Skin epidermis (tissue), 12 donors: ENCODE measurements around the gene B3GALT2.

Source experiments
- H3K27ac ChIP-seq, 21 experiments: fragments of 200-600 bp; sonication (generic) in 11 of 21; one replicate each; pipeline ENCODE4 v1.5.0; 2020; ENCODE audit warnings: mild to moderate bottlenecking in 3 of 21, inconsistent platforms in 2 of 21, moderate library complexity in 2 of 21
- H3K4me3 ChIP-seq, 7 experiments: fragments of 200-600 bp; sonication (generic) in 2 of 7; one replicate each; pipeline ENCODE4 v1.5.0; 2020; ENCODE audit warnings: inconsistent platforms in 2 of 7, mild to moderate bottlenecking in 2 of 7, moderate library complexity in 1 of 7

The B3GALT2 gene

GRCh38 chr1:193184776-193185175 is 1.6 kb downstream of the B3GALT2 start:
- peak overlapping the region in 3 of 21 experiments; percentile 8 to 70 (median 20) for H3K27ac ChIP-seq
- H3K4me3 ChIP-seq = peak overlapping the region in 1 of 7 experiments; percentile 17

GRCh38 chr1:193183019-193183627 is 3.3 kb downstream of the B3GALT2 start:
- Histone ChIP-seq H3K27ac (peak overlapping the region in 1 of 21 experiments; percentile 8), H3K4me3 (no peak overlapping the region)

- no peak overlapping the region for H3K4me3 ChIP-seq
- no peak overlapping the region for H3K27ac ChIP-seq
Measured at GRCh38 chr1:193181985-193182384, 4.4 kb downstream of the B3GALT2 start.

GRCh38 chr1:193181536-193181935 is 4.9 kb downstream of the B3GALT2 start:
- no peak overlapping the region for H3K4me3 ChIP-seq
- no peak overlapping the region for H3K27ac ChIP-seq

- no peak overlapping the region for H3K4me3 ChIP-seq
Measured at GRCh38 chr1:193179094-193179493, 7.3 kb downstream of the B3GALT2 start.

DNA sequence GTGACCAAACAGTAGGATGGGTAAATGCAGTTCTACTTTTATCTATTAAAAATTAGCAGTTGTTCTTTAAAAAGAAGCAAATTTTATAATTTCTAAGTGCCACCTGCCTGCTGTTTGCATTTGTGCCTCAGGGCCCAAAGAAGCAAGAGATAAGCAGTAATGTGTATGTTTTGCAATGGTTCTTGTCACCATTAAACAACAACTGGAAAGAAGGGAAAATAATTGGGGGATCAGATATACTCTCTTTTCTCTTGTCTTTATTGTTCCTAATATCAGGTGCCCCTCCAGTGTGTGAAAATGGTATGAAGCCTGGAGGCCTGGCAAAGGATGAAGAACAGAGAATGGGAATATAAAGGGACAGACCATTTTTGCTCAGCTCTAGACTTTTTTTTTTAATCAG is 9.6 kb downstream of the B3GALT2 start:
- Histone ChIP-seq H3K27ac (no peak overlapping the region), H3K4me3 (no peak overlapping the region)

More at GRCh38 chr1:193179094-193179493, 7.3 kb downstream of the B3GALT2 start:
- H3K27ac ChIP-seq = no peak overlapping the region

GRCh38 chr1:193176113-193176512 is 10.3 kb downstream of the B3GALT2 start:
- Histone ChIP-seq H3K4me3 (no peak overlapping the region), H3K27ac (no peak overlapping the region)

- Histone ChIP-seq H3K27ac (no peak overlapping the region), H3K4me3 (no peak overlapping the region)
Measured at GRCh38 chr1:193157360-193157759, 29.1 kb downstream of the B3GALT2 start.

DNA sequence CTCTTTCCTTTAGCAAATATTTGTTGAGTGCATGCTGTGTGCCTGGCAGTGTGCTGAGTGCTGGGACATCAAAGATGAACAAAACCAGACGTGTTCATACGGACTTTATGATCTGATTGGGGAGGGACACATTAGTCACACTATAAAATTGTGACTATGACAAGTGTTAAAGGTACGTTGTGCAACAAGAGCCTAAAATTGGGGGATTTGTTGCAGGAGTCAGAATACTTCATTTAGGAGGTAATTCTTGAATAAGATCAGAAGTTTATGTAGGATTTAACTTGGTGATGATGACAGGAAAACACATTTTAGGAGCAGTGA is 29.6 kb downstream of the B3GALT2 start:
- H3K27ac ChIP-seq = no peak overlapping the region

GRCh38 chr1:193156117-193156821 is 30.1 kb downstream of the B3GALT2 start:
- no peak overlapping the region for H3K4me3 ChIP-seq
- H3K27ac ChIP-seq = no peak overlapping the region

More for the DNA sequence above, 29.6 kb downstream of the B3GALT2 start:
- no peak overlapping the region for H3K4me3 ChIP-seq

DNA sequence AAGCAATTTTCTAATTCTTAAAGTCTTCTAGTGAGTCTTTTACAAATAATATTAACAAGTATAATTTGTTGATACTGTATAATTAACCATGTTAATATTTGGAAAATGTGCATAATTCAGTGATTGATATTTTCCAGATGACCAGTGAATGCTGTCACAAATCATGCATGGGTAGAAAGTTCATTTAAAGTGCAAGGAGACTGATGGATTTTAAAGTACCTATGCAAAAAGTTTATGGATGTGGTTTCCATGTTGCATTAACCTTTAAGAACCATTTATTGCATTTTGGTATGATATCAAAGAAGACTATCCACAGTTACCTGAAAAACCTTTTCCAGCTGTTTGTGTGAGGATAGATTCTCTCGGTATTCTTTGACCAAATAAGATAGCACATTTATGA is 41.4 kb downstream of the B3GALT2 start:
- Histone ChIP-seq H3K4me3 (no peak overlapping the region), H3K27ac (no peak overlapping the region)

DNA sequence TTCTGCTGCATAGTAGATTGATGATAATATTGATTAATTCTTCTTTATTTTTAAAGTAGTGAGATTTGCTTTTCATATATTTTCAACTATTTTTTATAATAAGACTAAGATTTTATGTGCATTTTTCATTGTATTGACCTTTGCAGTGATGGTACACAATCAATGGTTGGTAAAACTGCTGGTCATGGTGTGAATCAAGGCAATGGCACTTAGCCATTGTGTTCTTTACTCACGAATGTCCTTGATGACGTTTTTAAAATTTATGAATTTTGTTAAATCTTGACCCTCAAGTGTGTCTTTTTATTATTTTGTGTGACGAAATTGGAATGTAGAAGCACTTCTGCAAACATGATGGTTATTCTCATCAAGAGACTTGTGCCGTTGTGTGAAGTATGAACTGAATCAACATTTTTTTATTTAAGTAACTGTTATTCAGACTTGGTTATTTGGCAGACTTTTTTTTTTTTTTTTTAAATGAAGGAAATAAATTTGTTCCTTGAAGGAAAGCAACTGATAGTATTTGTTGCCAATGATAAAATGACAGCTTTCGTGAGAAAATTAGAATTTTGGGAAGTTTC is 42.0 kb downstream of the B3GALT2 start:
- Histone ChIP-seq H3K4me3 (no peak overlapping the region), H3K27ac (no peak overlapping the region)

- Histone ChIP-seq H3K4me3 (no peak overlapping the region), H3K27ac (no peak overlapping the region)
Measured at GRCh38 chr1:193143285-193143684, 43.1 kb downstream of the B3GALT2 start.

DNA sequence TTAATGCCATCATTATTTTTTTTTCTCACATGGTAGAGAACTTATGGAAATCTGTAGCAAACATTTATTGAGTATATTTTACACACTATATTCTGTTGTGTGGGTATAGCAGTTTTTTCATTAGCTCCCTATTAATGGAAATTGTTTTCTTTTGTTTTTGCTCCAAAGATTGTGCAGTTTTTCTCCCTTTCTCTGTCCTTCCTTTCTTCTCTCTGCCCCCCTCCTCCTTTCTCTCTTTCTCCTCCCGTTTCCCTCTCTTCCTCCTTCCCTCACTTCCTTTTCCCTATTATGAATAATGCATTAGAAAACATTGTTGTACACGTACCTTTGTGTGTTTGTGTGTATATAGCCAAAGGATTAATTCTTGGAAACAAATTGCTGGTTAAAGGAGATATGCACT is 44.0 kb downstream of the B3GALT2 start:
- no peak overlapping the region for H3K27ac ChIP-seq
- no peak overlapping the region for H3K4me3 ChIP-seq

DNA sequence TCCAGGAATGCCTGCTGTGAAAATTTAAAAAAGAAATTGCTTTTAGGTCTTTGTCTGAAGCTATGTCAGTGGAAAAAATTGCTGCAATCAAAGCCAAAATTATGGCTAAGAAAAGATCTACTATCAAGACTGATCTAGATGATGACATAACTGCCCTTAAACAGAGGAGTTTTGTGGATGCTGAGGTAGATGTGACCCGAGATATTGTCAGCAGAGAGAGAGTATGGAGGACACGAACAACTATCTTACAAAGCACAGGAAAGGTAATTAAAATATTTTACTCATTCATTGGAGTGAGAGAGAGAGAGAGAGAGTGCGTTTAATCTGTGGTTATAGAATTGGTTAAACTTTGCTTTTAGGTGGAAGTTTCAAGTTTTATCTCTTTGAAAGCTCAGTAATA is 44.6 kb downstream of the B3GALT2 start:
- H3K4me3 ChIP-seq = no peak overlapping the region
- no peak overlapping the region for H3K27ac ChIP-seq

DNA sequence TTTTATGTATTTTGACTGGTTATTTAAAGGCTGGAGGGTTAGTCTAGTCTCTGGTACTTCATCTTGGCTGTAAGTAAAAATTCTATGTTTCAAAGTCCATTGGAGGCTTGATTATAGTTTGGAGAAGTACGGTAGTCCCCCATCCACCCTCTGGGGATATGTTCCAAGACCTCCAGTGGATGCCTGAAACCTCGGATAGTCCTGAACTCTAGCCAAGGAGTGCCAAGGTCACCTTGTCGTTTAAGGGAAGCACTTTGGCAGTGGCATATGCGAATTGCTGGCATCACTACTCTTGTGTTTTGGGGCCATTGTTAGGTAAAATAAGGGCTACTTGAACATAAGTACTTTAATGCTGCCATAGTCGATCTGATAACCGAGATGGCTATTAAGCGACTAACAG is 46.2 kb downstream of the B3GALT2 start:
- no peak overlapping the region for H3K4me3 ChIP-seq

GRCh38 chr1:193131266-193131860 is 55.0 kb downstream of the B3GALT2 start:
- no peak overlapping the region for H3K27ac ChIP-seq

More for the DNA sequence above, 46.2 kb downstream of the B3GALT2 start:
- H3K27ac ChIP-seq = no peak overlapping the region

More at GRCh38 chr1:193131266-193131860, 55.0 kb downstream of the B3GALT2 start:
- H3K4me3 ChIP-seq = no peak overlapping the region
